Gastroesophageal sphincter (tissue), 4 donors: Measurements from ENCODE around the gene TFPT. TPM values are rescaled to one million over a fixed set of nuclear protein-coding genes. Genes with fewer than 3 reads are reported as not detected.

Experiments used
- ATAC-seq: fragments of 150-250 bp; one replicate; pipeline ENCODE4 v1.9.1; 2016; ENCODE audit warnings: mild to moderate bottlenecking, moderate library complexity
- H3K27ac ChIP-seq, 4 donors: fragments of 200-600 bp; sonication (generic) in 3 of 4; 1 replicate in 3 of 4; 2 replicates in 1 of 4; pipeline ENCODE4 v1.5.1; 2016 to 2019
- H3K27me3 ChIP-seq: fragments of 200-600 bp; sonication (generic); one replicate; pipeline ENCODE4 v1.5.1; 2019
- H3K36me3 ChIP-seq, 2 donors: fragments of 200-600 bp; sonication (generic); one replicate each; pipeline ENCODE4 v1.5.1; 2019; ENCODE audit warnings: control low read depth in 1 of 2
- H3K4me1 ChIP-seq, 3 donors: fragments of 200-600 bp; sonication (generic); 1 replicate in 2 of 3; 2 replicates in 1 of 3; pipeline ENCODE4 v1.5.1; 2016 to 2019; ENCODE audit warnings: control low read depth in 2 of 3
- H3K4me3 ChIP-seq, 2 donors: fragments of 200-600 bp; sonication (generic); one replicate each; pipeline ENCODE4 v1.5.1; 2019; ENCODE audit warnings: mild to moderate bottlenecking in 1 of 2, moderate library complexity in 1 of 2
- H3K9me3 ChIP-seq, 3 donors: fragments of 200-600 bp; sonication (generic); one replicate each; pipeline ENCODE4 v1.5.1; 2017 to 2019; ENCODE audit warnings: control low read depth in 2 of 3
- CTCF ChIP-seq, 4 experiments: fragments of 200-600 bp in 2 of 4; fragments of 450-650 bp in 2 of 4; sonication (generic) in 1 of 4; IDR thresholded peaks; one replicate each; pipeline ENCODE4 v1.5.1; 2017 to 2019; ENCODE audit warnings: antibody characterized with exemption in 4 of 4, mild to moderate bottlenecking in 2 of 4, moderate library complexity in 2 of 4
- EP300 ChIP-seq: sonication (generic); formaldehyde crosslinking; IDR thresholded peaks from one replicate; pipeline ENCODE4 v1.6.1; 2017; ENCODE audit warnings: antibody characterized with exemption, mild to moderate bottlenecking
- POLR2A ChIP-seq, 2 donors: fragments of 450-650 bp; IDR thresholded peaks; one replicate each; pipeline ENCODE4 v1.6.1; 2017; ENCODE audit warnings: antibody characterized with exemption in 2 of 2, mild to moderate bottlenecking in 2 of 2, moderate library complexity in 1 of 2
- POLR2AphosphoS5 ChIP-seq: sonication (generic); formaldehyde crosslinking; IDR thresholded peaks from one replicate; pipeline ENCODE4 v1.6.1; 2017; ENCODE audit warnings: antibody characterized with exemption
- WGBS, 2 donors: methylation state at CpG; one replicate each; pipeline ENCODE4 v1.1.5; 2018; ENCODE audit warnings: low coverage in 1 of 2; 5-methylcytosine and 5-hydroxymethylcytosine counted together
- total RNA-seq, 4 donors: library from RNA; depleted of rRNA; stranded (reverse); fragments of >200 nt; gene quantifications; one replicate each; pipeline ENCODE4 v1.1.0, GENCODE V29; 2016

The TFPT gene
- 10 to 100 TPM; 12.5 to 20.9 (median 15.2) TPM for total RNA-seq

- WGBS, 2 donors: 0% methylated on average over 20 to 44 of the region's 60 CpGs
- TF ChIP-seq EP300 (no peak), POLR2AphosphoS5 (peak; percentile 94), CTCF (IDR thresholded peaks at IDR 0.05) (peak in 1 of 4 experiments; percentile 15), POLR2A (IDR thresholded peaks at IDR 0.05) (peak; percentile 50 to 55)
- Histone ChIP-seq H3K27me3 (no peaks in the 10 kb centered on the region), H3K36me3 (peaks cover 0 to 51% of the 10 kb centered on the region in 2 donors), H3K4me1 (peaks cover 0 to 31% (median 19%) of the 10 kb centered on the region in 3 donors), H3K4me3 (peak within 1 kb of the TSS; percentile 81 to 91), H3K27ac (peak within 1 kb of the TSS; percentile 62 to 92 (median 90)), H3K9me3 (no peaks in the 10 kb centered on the region)
- peak; percentile 97 for ATAC-seq
Measured at GRCh38 chr19:54115109-54116063, at the start of gene TFPT, which contains the start of gene PRPF31. TSS of gene TFPT (minus strand) at chr19:54115657. CDS start at chr19:54115269, 388 bp downstream. TSS of gene PRPF31 (plus strand) at chr19:54115754. CDS start at chr19:54118279, 2,525 bp downstream.

- TF ChIP-seq POLR2A (IDR thresholded peaks at IDR 0.05): no peak
- no peak for TF ChIP-seq CTCF (IDR thresholded peaks at IDR 0.05)
- TF ChIP-seq POLR2AphosphoS5: no peak
- TF ChIP-seq EP300: no peak
- Histone ChIP-seq H3K4me1 (peaks cover 0 to 45% (median 29%) of the 10 kb centered on the region in 3 donors), H3K27ac (no peak overlapping the region), H3K9me3 (no peaks in the 10 kb centered on the region), H3K27me3 (peaks cover 42% of the 10 kb centered on the region), H3K4me3 (no peak overlapping the region), H3K36me3 (no peaks in the 10 kb centered on the region)
- 91% methylated on average over 8 of the region's 25 CpGs; no CpG with 5 or more reads in 1 of the 2 donors for WGBS, 2 donors
- no peak for ATAC-seq
Measured at GRCh38 chr19:54165222-54165621, 49.8 kb upstream of the TFPT start.

GRCh38 chr19:54164369-54165068 is 49.1 kb upstream of the TFPT start:
- 16% methylated on average over 12 of the region's 37 CpGs; no CpG with 5 or more reads in 1 of the 2 donors for WGBS, 2 donors
- no peak for ATAC-seq

GRCh38 chr19:54162884-54163283 is 47.4 kb upstream of the TFPT start:
- Histone ChIP-seq H3K4me1 (peaks cover 0 to 54% (median 40%) of the 10 kb centered on the region in 3 donors), H3K36me3 (peaks cover 0 to 4% of the 10 kb centered on the region in 2 donors), H3K27ac (peak overlapping the region in 3 of 4 donors; percentile 75 to 97 (median 89)), H3K4me3 (peak overlapping the region in 1 of 2 donors; percentile 50), H3K9me3 (no peaks in the 10 kb centered on the region), H3K27me3 (peaks cover 37% of the 10 kb centered on the region)
- ATAC-seq: no peak
- TF ChIP-seq EP300: no peak
- no peak for TF ChIP-seq CTCF (IDR thresholded peaks at IDR 0.05)
- TF ChIP-seq POLR2AphosphoS5: no peak
- no peak for TF ChIP-seq POLR2A (IDR thresholded peaks at IDR 0.05)
- WGBS, 2 donors: 55 to 61% methylated on average over 3 to 11 of the region's 14 CpGs

More at GRCh38 chr19:54164369-54165068, 49.1 kb upstream of the TFPT start:
- H3K9me3 ChIP-seq: no peaks in the 10 kb centered on the region
- H3K36me3 ChIP-seq: no peaks in the 10 kb centered on the region
- peaks cover 0 to 47% (median 31%) of the 10 kb centered on the region in 3 donors for H3K4me1 ChIP-seq
- H3K27me3 ChIP-seq: peaks cover 42% of the 10 kb centered on the region
- H3K4me3 ChIP-seq: no peak overlapping the region
- H3K27ac ChIP-seq: no peak overlapping the region
- TF ChIP-seq CTCF (IDR thresholded peaks at IDR 0.05) (no peak), POLR2A (IDR thresholded peaks at IDR 0.05) (no peak), POLR2AphosphoS5 (no peak), EP300 (no peak)
